ENCODE measurements around the gene YTHDF1. TPM values are rescaled to one million over a fixed set of nuclear protein-coding genes. Genes with fewer than 3 reads are reported as not detected.

Gene YTHDF1
- total RNA-seq, 2 experiments from 2014 or later, result 37.2 to 42.6 TPM

- ATAC-seq (no peak), DNase-seq (no peak)
- peak overlapping the region; percentile 40 for H3K27ac Mint-ChIP-seq
- no peaks in the 10 kb centered on the region for H3K36me3 Mint-ChIP-seq
- H3K27me3 Mint-ChIP-seq, result peaks cover 48% of the 10 kb centered on the region
- CTCF ChIA-PET, result interaction anchor here (1.6 to 1.8 kb wide), 3 partner anchors 12 to 207 kb away, joined by 4 read pairs; no protein-coding TSS in a partner anchor
- H3K4me3 Mint-ChIP-seq, result no peak overlapping the region
- H3K4me1 Mint-ChIP-seq, result peaks cover 2% of the 10 kb centered on the region
- no peaks in the 10 kb centered on the region for H3K9me3 Mint-ChIP-seq (ENCODE audit: low read depth)
Measured at GRCh38 chr20:63179687-63180568, 36.0 kb downstream of the YTHDF1 start.

DNA sequence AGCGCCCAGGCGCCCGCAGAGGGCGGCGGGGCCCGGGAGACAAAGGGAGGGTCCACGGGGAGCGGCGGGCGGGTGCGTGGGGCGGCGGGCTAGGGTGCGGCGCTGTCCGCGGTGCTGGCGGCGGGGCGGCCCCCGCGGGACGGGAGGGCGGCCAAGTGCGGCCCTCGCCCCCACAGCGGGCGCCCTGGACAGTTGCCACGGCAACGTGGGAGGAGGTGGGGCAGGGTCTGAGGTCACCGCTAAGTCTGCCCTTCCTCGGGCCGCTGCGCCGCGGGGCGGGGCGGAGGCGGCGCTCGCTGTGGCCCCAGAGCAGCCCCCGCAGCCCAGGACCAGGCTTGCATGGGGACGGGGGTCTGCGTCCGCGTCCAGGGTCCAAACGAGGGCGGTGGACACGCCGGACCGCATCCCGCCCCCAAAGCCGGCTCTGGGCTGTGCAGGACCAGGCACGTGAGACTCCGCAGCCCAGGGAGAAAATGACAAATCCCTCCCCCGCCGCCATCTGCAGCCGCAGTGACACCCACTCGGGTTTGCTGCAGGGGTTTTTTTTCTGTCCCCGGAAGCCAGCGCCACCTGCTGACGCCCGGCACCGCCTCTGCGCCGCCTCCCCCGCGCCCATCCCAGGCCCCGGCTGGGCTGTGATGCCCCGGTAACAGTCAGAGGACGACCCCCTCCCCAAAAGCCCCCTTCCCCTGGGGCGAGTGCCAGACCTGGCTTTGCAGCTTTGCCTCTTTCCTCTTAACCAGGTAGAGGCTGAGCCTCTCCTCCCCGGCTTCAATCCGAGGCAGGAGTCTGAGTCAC is 36.8 kb downstream of the YTHDF1 start:
- Mint-ChIP-seq H3K27ac (peak overlapping the region; percentile 40), H3K4me3 (no peak overlapping the region)
- peak; percentile 71 for DNase-seq

GRCh38 chr20:63178446-63178820 is 37.5 kb downstream of the YTHDF1 start:
- DNase-seq, result no peak
- peaks cover 2% of the 10 kb centered on the region for H3K4me1 Mint-ChIP-seq
- H3K27me3 Mint-ChIP-seq, result peaks cover 57% of the 10 kb centered on the region
- H3K27ac Mint-ChIP-seq, result no peak overlapping the region
- no peaks in the 10 kb centered on the region for H3K9me3 Mint-ChIP-seq (ENCODE audit: low read depth)
- CTCF ChIA-PET, result interaction anchor here (1.0 kb wide), 1 partner anchor 203 kb away, joined by 3 read pairs; no protein-coding TSS in a partner anchor
- no peak for ATAC-seq
- H3K36me3 Mint-ChIP-seq, result no peaks in the 10 kb centered on the region
- no peak overlapping the region for H3K4me3 Mint-ChIP-seq

More for the DNA sequence above, 36.8 kb downstream of the YTHDF1 start:
- H3K36me3 Mint-ChIP-seq, result no peaks in the 10 kb centered on the region
- CTCF ChIA-PET, result interaction anchor here (1.6 kb wide), 1 partner anchor 124 kb away, joined by 4 read pairs; no protein-coding TSS in a partner anchor
- peaks cover 2% of the 10 kb centered on the region for H3K4me1 Mint-ChIP-seq
- no peaks in the 10 kb centered on the region for H3K9me3 Mint-ChIP-seq (ENCODE audit: low read depth)
- H3K27me3 Mint-ChIP-seq, result peaks cover 56% of the 10 kb centered on the region
- peak; percentile 64 for ATAC-seq

- no peaks in the 10 kb centered on the region for H3K9me3 Mint-ChIP-seq (ENCODE audit: low read depth)
- no peaks in the 10 kb centered on the region for H3K36me3 Mint-ChIP-seq
- DNase-seq (no peak), ATAC-seq (no peak)
- no peak overlapping the region for H3K4me3 Mint-ChIP-seq
- peaks cover 57% of the 10 kb centered on the region for H3K27me3 Mint-ChIP-seq
- CTCF ChIA-PET, result interaction anchor here (1.0 kb wide), 1 partner anchor 203 kb away, joined by 3 read pairs; no protein-coding TSS in a partner anchor
- H3K27ac Mint-ChIP-seq, result no peak overlapping the region
- H3K4me1 Mint-ChIP-seq, result peaks cover 2% of the 10 kb centered on the region
Measured at GRCh38 chr20:63177785-63178445, 38.0 kb downstream of the YTHDF1 start.

DNA sequence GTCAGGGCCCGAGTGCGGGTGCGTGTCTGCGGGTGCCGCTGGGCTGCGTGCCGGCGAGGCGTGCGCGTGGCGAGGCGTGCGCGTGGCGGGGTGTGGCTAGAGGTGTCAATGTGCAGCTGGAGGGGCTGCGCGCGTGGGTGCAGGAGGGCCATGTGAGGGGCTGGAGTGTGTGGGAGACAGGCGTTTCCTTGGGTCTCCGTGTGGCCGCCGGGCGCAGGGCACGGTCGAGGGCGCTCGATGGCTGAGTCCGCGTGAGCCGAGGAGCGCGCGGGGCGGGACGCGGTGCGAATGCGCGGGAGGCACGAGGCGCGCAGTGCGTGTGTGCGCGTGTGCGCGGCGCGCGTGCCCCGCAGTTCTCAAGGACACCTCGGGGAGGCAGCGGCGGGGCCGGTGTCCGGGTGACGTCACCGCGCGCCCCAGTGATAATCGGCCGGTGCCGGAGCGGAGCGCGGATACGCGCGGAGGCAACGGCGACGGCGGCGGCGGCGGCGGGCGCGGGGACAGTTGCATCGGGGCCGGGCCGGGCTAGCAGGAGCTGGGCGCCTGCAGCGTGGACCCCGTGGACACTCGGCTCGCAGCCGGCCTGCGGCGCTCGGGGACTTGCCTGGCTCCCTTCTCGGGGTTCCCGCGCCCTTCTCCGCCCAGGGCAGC is 38.7 kb downstream of the YTHDF1 start:
- DNase-seq (no peak), ATAC-seq (no peak)
- H3K9me3 Mint-ChIP-seq (ENCODE audit: low read depth), result no peaks in the 10 kb centered on the region
- peaks cover 2% of the 10 kb centered on the region for H3K4me1 Mint-ChIP-seq
- H3K27me3 Mint-ChIP-seq, result peaks cover 58% of the 10 kb centered on the region
- CTCF ChIA-PET, result interaction anchor here (1.0 kb wide), 1 partner anchor 204 kb away, joined by 3 read pairs; no protein-coding TSS in a partner anchor
- peak overlapping the region; percentile 24 for H3K4me3 Mint-ChIP-seq
- peak overlapping the region; percentile 28 for H3K27ac Mint-ChIP-seq
- H3K36me3 Mint-ChIP-seq, result no peaks in the 10 kb centered on the region

DNA sequence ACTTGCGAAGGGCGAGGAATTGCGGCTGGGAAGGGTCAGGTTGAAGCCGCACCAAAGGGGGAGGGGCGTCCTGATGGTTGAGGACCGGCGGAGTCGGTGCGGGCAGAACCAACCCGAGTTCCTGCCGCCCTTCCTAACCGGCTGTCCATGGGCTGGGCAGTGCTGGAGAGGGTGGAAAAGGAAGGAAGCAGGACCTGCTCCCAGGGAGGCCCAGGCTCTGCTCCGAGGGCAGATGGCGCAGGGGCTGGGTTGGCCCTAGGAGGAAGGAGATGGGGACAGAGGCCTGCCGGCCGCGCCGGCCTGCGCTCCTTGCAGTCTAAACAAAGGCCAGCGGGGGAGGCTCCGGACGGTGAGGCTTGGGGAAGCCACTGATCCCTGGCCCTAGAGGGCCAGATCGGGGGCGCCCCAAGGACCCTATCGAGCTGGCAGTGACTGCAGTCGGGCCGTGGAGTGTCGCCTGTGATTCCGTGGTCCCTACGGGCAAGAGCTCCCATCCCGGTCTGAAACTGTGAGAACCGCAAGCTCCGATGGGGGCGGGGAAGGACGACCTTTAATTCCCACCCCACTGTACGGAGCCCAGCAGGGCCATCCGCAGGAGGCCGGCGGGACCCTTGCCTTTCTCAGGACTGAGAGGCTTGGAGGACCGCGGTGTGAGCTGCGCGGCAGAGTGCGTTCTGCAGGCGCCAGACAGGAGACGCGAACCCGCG is 39.4 kb downstream of the YTHDF1 start:
- H3K9me3 Mint-ChIP-seq (ENCODE audit: low read depth), result no peaks in the 10 kb centered on the region
- CTCF ChIA-PET, result no interaction called here
- peak overlapping the region; percentile 24 for H3K4me3 Mint-ChIP-seq
- ATAC-seq (no peak), DNase-seq (no peak)
- peaks cover 2% of the 10 kb centered on the region for H3K4me1 Mint-ChIP-seq
- no peaks in the 10 kb centered on the region for H3K36me3 Mint-ChIP-seq
- H3K27ac Mint-ChIP-seq, result peak overlapping the region; percentile 71
- peaks cover 60% of the 10 kb centered on the region for H3K27me3 Mint-ChIP-seq

GRCh38 chr20:63176034-63176426 is 39.9 kb downstream of the YTHDF1 start:
- ATAC-seq, result no peak

GRCh38 chr20:63175038-63175895 is 40.7 kb downstream of the YTHDF1 start:
- peaks cover 56% of the 10 kb centered on the region for H3K27me3 Mint-ChIP-seq
- peaks cover 2% of the 10 kb centered on the region for H3K4me1 Mint-ChIP-seq
- no peak for ATAC-seq
- H3K9me3 Mint-ChIP-seq (ENCODE audit: low read depth), result no peaks in the 10 kb centered on the region
- H3K27ac Mint-ChIP-seq, result no peak overlapping the region
- CTCF ChIA-PET, result no interaction called here
- H3K4me3 Mint-ChIP-seq, result no peak overlapping the region
- DNase-seq, result no peak
- H3K36me3 Mint-ChIP-seq, result no peaks in the 10 kb centered on the region

More at GRCh38 chr20:63176034-63176426, 39.9 kb downstream of the YTHDF1 start:
- no peaks in the 10 kb centered on the region for H3K9me3 Mint-ChIP-seq (ENCODE audit: low read depth)
- DNase-seq, result no peak
- H3K27me3 Mint-ChIP-seq, result peaks cover 61% of the 10 kb centered on the region
- CTCF ChIA-PET, result no interaction called here
- no peaks in the 10 kb centered on the region for H3K36me3 Mint-ChIP-seq
- no peak overlapping the region for H3K4me3 Mint-ChIP-seq
- H3K4me1 Mint-ChIP-seq, result peaks cover 2% of the 10 kb centered on the region
- peak overlapping the region; percentile 71 for H3K27ac Mint-ChIP-seq

- Mint-ChIP-seq H3K9me3 (ENCODE audit: low read depth) (no peaks in the 10 kb centered on the region), H3K36me3 (no peaks in the 10 kb centered on the region), H3K27ac (no peak overlapping the region), H3K4me3 (no peak overlapping the region), H3K27me3 (peaks cover 48% of the 10 kb centered on the region), H3K4me1 (peaks cover 2% of the 10 kb centered on the region)
- CTCF ChIA-PET, result no interaction called here
- ATAC-seq, result no peak
- no peak for DNase-seq
Measured at GRCh38 chr20:63174309-63175037, 41.5 kb downstream of the YTHDF1 start.

- no peak for ATAC-seq
Measured at GRCh38 chr20:63173552-63174191, 42.3 kb downstream of the YTHDF1 start.

GRCh38 chr20:63172726-63173125 is 43.2 kb downstream of the YTHDF1 start:
- CTCF ChIA-PET, result no interaction called here
- ATAC-seq (no peak), DNase-seq (no peak)
- Mint-ChIP-seq H3K27ac (no peak overlapping the region), H3K4me1 (peaks cover 2% of the 10 kb centered on the region), H3K27me3 (peaks cover 42% of the 10 kb centered on the region), H3K9me3 (ENCODE audit: low read depth) (no peaks in the 10 kb centered on the region), H3K4me3 (no peak overlapping the region), H3K36me3 (no peaks in the 10 kb centered on the region)

More at GRCh38 chr20:63173552-63174191, 42.3 kb downstream of the YTHDF1 start:
- Mint-ChIP-seq H3K27me3 (peaks cover 45% of the 10 kb centered on the region), H3K9me3 (ENCODE audit: low read depth) (no peaks in the 10 kb centered on the region), H3K36me3 (no peaks in the 10 kb centered on the region), H3K4me1 (peaks cover 2% of the 10 kb centered on the region), H3K27ac (no peak overlapping the region), H3K4me3 (no peak overlapping the region)
- CTCF ChIA-PET, result no interaction called here
- DNase-seq, result no peak

Measured in activated CD8-positive, alpha-beta memory T cell treated with anti-CD3 and anti-CD28 coated beads, Interleukin-2, amount 10 ng/mL, durations not matched to agents 7 days and 5 days (primary cell).